AG09309 (cell line): Measurements from ENCODE around the gene KIF18B.
A peak's percentile ranks its signal among the peaks of the same experiment; 100 is the strongest.

Experiments
- DNase-seq: peaks from one replicate; pipeline ENCODE4 v3.0.0-alpha.2; 2010; ENCODE audit warnings: low read depth
- H3K4me3 ChIP-seq: 2 replicates; pipeline ENCODE4 v1.5.1; 2011; ENCODE audit warnings: mild to moderate bottlenecking, low read depth, low read length, moderate library complexity; ENCODE audit not compliant: control insufficient read depth
- CTCF ChIP-seq: IDR thresholded peaks from 2 replicates; pipeline ENCODE4 v1.5.1; 2011; ENCODE audit warnings: mild to moderate bottlenecking, low read depth, low read length, inconsistent platforms; ENCODE audit not compliant: insufficient read depth, control insufficient read depth; ENCODE audit errors: missing control alignments

KIF18B gene

GRCh38 chr17:44977814-44978550 lies 30.4 kb upstream of the KIF18B start:
- TF ChIP-seq CTCF: no peak
- H3K4me3 ChIP-seq: no peak overlapping the region
- no peak for DNase-seq

- H3K4me3 ChIP-seq: no peak overlapping the region
- no peak for TF ChIP-seq CTCF
- no peak for DNase-seq
Measured at GRCh38 chr17:44977065-44977464, 29.5 kb upstream of the KIF18B start.

DNA sequence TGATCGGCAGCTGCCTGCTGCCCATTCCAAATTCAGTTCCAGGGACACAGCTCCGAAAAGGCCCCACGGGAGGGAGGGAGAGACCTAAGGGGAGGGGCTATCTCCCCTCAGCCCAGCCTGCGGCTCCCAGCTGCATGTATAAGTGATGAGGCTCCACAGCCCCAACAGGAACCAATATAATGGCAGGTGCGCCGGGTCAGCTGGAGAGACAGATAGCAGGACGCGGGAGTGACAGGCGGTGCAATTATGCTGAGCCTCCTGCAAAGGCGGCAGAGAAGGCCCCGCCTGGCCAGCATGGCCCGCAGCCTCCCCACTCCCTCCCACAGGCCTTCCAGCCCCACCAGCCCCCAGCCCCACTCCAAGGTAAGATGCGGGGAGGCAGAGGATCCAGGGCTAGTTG lies 28.6 kb upstream of the KIF18B start:
- no peak for TF ChIP-seq CTCF
- DNase-seq: no peak
- no peak overlapping the region for H3K4me3 ChIP-seq

- no peak for TF ChIP-seq CTCF
- no peak overlapping the region for H3K4me3 ChIP-seq
- DNase-seq: no peak
Measured at GRCh38 chr17:44972953-44973352, 25.4 kb upstream of the KIF18B start.

DNA sequence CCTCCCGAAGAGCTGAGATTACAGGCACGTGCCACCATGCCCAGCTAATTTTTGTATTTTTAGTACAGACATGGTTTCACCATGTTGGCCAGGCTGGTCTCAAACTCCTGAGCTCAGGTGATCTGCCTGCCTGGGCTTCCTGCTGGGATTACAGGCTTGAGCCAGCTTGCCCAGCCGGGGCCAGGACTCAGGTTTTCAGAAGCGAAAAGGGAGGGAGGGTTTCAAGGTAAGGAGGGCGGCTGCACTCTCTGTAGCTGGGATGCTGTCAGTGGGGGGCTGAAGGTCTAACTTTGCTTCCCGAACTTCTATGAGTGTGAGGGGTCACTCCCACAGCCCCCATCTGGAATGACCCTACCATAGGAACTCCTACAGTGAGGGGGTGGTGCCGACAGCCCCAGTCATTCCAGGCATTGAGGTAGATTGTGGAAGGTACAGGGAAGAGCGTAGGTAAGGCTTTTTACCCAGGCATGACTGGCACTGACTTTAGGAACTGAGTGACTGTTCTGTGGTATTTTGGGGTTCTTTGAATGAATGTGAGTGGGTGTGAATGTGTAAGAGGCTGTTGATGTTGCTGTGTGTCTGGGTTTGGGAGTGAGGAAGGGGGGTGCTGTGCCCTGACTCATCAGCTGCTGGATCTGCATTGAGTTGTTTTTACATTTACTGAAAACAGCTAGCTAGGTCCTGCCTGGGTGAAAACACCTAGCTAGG lies 24.4 kb upstream of the KIF18B start:
- H3K4me3 ChIP-seq: no peak overlapping the region
- TF ChIP-seq CTCF: no peak
- no peak for DNase-seq

GRCh38 chr17:44970136-44970741 lies 22.7 kb upstream of the KIF18B start:
- no peak for DNase-seq
- H3K4me3 ChIP-seq: peak overlapping the region; percentile 44
- no peak for TF ChIP-seq CTCF
